HepG2 (cell line): ENCODE measurements around the gene TNPO3. TPM values are rescaled to one million over a fixed set of nuclear protein-coding genes. Genes with fewer than 3 reads are reported as not detected.
A peak's percentile ranks its signal among the peaks of the same experiment; 100 is the strongest.

Experiments used
- CBX2 ChIP-seq, 2 experiments: fragments of 200-600 bp in 1 of 2; sonication (generic); formaldehyde crosslinking in 1 of 2; IDR thresholded peaks; 2 replicates each; pipeline versions ENCODE4 v1.7.0 to v1.8.1; 2018 to 2022; ENCODE audit warnings: low read depth in 2 of 2, low read length in 1 of 2, mild to moderate bottlenecking in 1 of 2, missing genetic modification reagents in 1 of 2
- DDIT3 ChIP-seq: sonication (generic); formaldehyde crosslinking; IDR thresholded peaks from 2 replicates; pipeline ENCODE4 v1.4.0; 2020; ENCODE audit warnings: mild to moderate bottlenecking, missing genetic modification reagents
- ELF4 ChIP-seq: sonication (generic); formaldehyde crosslinking; IDR thresholded peaks from 2 replicates; pipeline ENCODE4 v1.5.0; 2020; ENCODE audit warnings: missing genetic modification reagents, mild to moderate bottlenecking, moderate library complexity, borderline replicate concordance
- ETV5 ChIP-seq: IDR thresholded peaks from 2 replicates; pipeline ENCODE4 v1.6.1; 2018; ENCODE audit warnings: missing biosample characterization, missing genetic modification reagents, inconsistent platforms, borderline replicate concordance
- MAF1 ChIP-seq: sonication (generic); formaldehyde crosslinking; IDR thresholded peaks from 2 replicates; pipeline ENCODE4 v1.5.0; 2020; ENCODE audit warnings: missing genetic modification reagents, borderline replicate concordance
- MATR3 ChIP-seq: sonication (generic); formaldehyde crosslinking; IDR thresholded peaks from 2 replicates; pipeline ENCODE4 v1.4.0; 2020; ENCODE audit warnings: missing genetic modification reagents
- MXD4 ChIP-seq: IDR thresholded peaks from 2 replicates; pipeline ENCODE4 v1.6.1; 2016; ENCODE audit warnings: mild to moderate bottlenecking, missing biosample characterization, missing genetic modification reagents
- NR2C2 ChIP-seq: sonication (generic); formaldehyde crosslinking; IDR thresholded peaks from 2 replicates; pipeline ENCODE4 v1.4.0; 2020; ENCODE audit warnings: missing genetic modification reagents, mild to moderate bottlenecking, moderate library complexity, borderline replicate concordance
- PPARG ChIP-seq: conservative IDR thresholded peaks from 2 replicates; pipeline ENCODE4 v1.6.1; 2016; ENCODE audit warnings: missing biosample characterization, missing genetic modification reagents
- SMAD9 ChIP-seq: sonication (generic); formaldehyde crosslinking; IDR thresholded peaks from 2 replicates; pipeline ENCODE4 v1.5.1; 2020; ENCODE audit warnings: mild to moderate bottlenecking, missing genetic modification reagents
- STAT5B ChIP-seq: sonication (generic); formaldehyde crosslinking; IDR thresholded peaks from 2 replicates; pipeline ENCODE4 v1.4.0; 2020; ENCODE audit warnings: missing genetic modification reagents
- TAF15 ChIP-seq: fragments of 200-400 bp; formaldehyde crosslinking; IDR thresholded peaks from one replicate; pipeline ENCODE4 v1.6.1; 2018; ENCODE audit warnings: mild to moderate bottlenecking, low read depth, low read length; ENCODE audit not compliant: poor library complexity, severe bottlenecking
- TCF7L2 ChIP-seq: IDR thresholded peaks from 2 replicates; pipeline ENCODE4 v1.6.1; 2011; ENCODE audit warnings: mild to moderate bottlenecking, low read depth, low read length, moderate library complexity
- TRIM24 ChIP-seq: sonication (generic); formaldehyde crosslinking; IDR thresholded peaks from 2 replicates; pipeline ENCODE4 v1.8.0; 2022; ENCODE audit warnings: mild to moderate bottlenecking, missing genetic modification reagents
- TSC22D2 ChIP-seq: sonication (generic); formaldehyde crosslinking; IDR thresholded peaks from 2 replicates; pipeline ENCODE4 v1.5.1; 2020; ENCODE audit warnings: missing genetic modification reagents, mild to moderate bottlenecking, borderline replicate concordance
- ZFP36L1 ChIP-seq: sonication (generic); formaldehyde crosslinking; IDR thresholded peaks from 2 replicates; pipeline ENCODE4 v1.8.0; 2022; ENCODE audit warnings: mild to moderate bottlenecking, missing genetic modification reagents, moderate library complexity
- ZKSCAN5 ChIP-seq: sonication (generic); formaldehyde crosslinking; IDR thresholded peaks from 2 replicates; pipeline ENCODE4 v1.5.1; 2020; ENCODE audit warnings: mild to moderate bottlenecking, missing genetic modification reagents
- ZNF264 ChIP-seq: sonication (generic); formaldehyde crosslinking; IDR thresholded peaks from 2 replicates; pipeline ENCODE4 v1.4.0; 2020; ENCODE audit warnings: missing genetic modification reagents
- ZNF530 ChIP-seq: sonication (generic); formaldehyde crosslinking; IDR thresholded peaks from 2 replicates; pipeline ENCODE4 v1.5.0; 2020; ENCODE audit warnings: low read depth, mild to moderate bottlenecking, missing genetic modification reagents
- ZNF614 ChIP-seq: IDR thresholded peaks from 2 replicates; pipeline ENCODE4 v1.6.1; 2018; ENCODE audit warnings: missing biosample characterization, missing genetic modification reagents, inconsistent platforms, borderline replicate concordance
- ZNF782 ChIP-seq: sonication (generic); formaldehyde crosslinking; IDR thresholded peaks from 2 replicates; pipeline ENCODE4 v1.4.0; 2020; ENCODE audit warnings: missing genetic modification reagents, mild to moderate bottlenecking, borderline replicate concordance
- polyA plus RNA-seq, 8 experiments: library from polyadenylated mRNA; depleted of rRNA in 3 of 8; stranded (reverse) in 7 of 8; unstranded in 1 of 8; fragments of >200 nt; fragmentation: Illumina TruSeq in 4 of 8; extraction: Trizol in 4 of 8; gene quantifications; 2 replicates each; pipeline versions ENCODE4 v1.2.1 to v1.2.3, GENCODE V29; 2011 to 2016; ENCODE audit warnings: low read depth in 4 of 8, missing spikeins in 1 of 8, mixed read lengths in 1 of 8; ENCODE audit not compliant: insufficient read depth in 1 of 8
- total RNA-seq, 5 experiments: library from RNA; depleted of rRNA; stranded (reverse); fragments of >200 nt; fragmentation: Illumina TruSeq; extraction: Trizol; gene quantifications; 2 replicates each; pipeline ENCODE4 v1.2.3, GENCODE V29; 2016; ENCODE audit warnings: low read depth in 1 of 5
- TF ChIP-seq, protein P1 (sequence below): sonication (generic); formaldehyde crosslinking; IDR thresholded peaks from 2 replicates; pipeline ENCODE4 v1.4.0; 2020; ENCODE audit warnings: mild to moderate bottlenecking, missing genetic modification reagents

TNPO3 gene
- total and polyA plus RNA-seq, 2 of the 13 experiments (the other 11 are each of a cell fraction or from before 2014, with no cell fraction given): 23.8 to 44.6 TPM

DNA sequence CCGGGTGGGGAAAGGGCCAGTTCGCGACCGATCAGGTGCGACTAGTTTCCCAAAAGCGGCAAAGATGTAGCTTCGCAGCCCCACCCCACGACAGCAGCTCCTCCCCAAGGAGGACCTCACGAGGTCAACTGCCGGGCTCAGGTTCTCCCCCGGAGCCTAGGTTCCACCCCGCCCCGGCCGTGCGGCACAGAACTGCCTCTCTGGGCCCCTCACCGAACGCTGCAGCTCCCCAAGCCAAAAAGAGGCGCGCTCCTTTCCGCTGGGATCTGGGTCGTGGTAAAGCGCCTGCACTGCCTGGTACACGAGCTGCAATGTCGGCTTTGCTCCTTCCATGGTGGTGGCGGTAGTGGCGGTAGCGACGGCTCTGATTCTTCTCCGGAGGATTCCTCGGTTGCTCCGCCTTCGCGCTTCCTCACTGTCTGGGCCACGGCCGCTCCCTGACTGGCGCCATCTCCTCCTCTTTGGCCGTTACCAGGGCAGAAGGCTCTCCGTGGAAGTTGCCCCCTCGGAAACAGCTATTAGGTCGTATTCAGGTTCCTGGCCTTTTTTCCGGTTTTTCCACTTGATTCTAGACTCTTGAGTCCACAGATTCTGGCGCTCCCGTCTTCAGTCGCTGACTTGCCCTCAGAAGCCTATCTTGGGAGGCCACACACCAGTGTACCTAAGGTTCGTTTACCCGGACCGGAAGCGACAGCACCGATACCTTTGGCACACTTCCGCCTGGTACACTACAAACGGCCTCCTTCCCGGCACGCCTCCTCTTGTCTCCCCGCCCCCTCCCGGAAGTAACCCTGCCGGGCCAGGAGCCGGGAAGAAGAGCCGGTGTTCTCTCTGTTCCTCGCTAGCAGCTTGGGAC is at the start of gene TNPO3 (continued):
- TF ChIP-seq, protein P1, sequence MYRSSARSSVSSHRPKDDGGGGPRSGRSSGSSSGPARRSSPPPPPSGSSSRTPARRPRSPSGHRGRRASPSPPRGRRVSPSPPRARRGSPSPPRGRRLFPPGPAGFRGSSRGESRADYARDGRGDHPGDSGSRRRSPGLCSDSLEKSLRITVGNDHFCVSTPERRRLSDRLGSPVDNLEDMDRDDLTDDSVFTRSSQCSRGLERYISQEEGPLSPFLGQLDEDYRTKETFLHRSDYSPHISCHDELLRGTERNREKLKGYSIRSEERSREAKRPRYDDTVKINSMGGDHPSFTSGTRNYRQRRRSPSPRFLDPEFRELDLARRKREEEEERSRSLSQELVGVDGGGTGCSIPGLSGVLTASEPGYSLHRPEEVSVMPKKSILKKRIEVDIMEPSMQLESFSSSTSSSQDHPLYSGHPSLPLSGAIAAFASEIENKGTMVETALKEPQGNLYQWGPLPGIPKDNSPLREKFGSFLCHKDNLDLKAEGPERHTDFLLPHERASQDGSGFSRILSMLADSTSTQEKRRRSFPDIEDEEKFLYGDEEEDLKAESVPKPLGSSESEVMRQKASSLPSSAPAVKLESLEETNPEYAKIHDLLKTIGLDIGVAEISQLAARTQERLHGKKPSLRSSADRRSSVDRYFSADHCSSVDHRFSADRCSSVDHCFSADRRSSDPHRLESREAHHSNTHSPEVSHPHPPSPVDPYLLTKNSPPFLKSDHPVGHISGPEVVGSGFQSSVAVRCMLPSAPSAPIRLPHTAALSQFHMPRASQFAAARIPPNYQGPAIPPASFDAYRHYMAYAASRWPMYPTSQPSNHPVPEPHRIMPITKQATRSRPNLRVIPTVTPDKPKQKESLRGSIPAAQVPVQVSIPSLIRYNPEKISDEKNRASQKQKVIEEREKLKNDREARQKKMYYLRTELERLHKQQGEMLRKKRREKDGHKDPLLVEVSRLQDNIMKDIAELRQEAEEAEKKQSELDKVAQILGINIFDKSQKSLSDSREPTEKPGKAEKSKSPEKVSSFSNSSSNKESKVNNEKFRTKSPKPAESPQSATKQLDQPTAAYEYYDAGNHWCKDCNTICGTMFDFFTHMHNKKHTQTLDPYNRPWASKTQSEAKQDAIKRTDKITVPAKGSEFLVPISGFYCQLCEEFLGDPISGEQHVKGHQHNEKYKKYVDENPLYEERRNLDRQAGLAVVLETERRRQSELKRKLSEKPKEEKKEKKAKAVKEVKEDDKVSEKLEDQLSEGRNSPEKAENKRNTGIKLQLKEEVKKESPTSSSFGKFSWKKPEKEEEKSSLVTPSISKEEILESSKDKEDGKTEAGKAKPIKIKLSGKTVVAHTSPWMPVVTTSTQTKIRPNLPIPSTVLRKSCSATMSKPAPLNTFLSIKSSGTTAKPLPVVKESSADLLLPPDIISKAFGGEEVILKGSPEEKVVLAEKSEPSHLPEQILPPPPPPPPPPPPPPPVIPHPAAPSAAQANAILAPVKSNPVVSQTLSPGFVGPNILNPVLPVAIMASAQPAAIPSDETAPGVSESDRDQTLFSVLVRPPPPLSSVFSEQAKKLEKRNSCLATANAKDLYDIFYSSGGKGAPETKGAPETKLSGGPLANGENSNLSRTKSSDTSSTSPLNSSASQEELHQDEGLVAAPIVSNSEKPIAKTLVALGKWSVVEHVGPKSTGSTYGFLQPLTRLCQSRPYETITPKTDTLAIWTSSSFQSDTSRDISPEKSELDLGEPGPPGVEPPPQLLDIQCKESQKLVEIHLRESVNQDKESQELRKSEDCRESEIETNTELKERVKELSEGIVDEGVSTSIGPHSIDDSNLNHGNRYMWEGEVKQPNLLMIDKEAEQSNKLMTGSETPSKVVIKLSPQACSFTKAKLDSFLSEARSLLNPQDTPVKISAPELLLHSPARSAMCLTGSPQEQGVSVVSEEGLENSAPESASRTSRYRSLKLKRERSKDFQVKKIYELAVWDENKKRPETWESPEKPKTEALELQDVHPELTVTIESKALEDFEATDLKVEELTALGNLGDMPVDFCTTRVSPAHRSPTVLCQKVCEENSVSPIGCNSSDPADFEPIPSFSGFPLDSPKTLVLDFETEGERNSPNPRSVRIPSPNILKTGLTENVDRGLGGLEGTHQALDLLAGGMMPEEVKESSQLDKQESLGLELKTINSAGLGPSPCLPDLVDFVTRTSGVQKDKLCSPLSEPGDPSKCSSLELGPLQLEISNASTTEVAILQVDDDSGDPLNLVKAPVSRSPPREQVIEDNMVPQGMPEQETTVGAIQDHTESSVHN: no peak; the same call in 1 of the 2 replicates
- no peak; the same call in 1 of the 2 replicates for TF ChIP-seq ZNF782 (CRISPR knock-in tag)
- no peak for TF ChIP-seq MATR3 (CRISPR knock-in tag)
- no peak for TF ChIP-seq ZKSCAN5 (CRISPR knock-in tag)
- TF ChIP-seq SMAD9 (CRISPR knock-in tag): no peak
- no peak for TF ChIP-seq MAF1
- no peak for TF ChIP-seq ZNF530 (CRISPR knock-in tag)
- TF ChIP-seq ELF4: peak; percentile 95
- TF ChIP-seq TAF15: no peak
- TF ChIP-seq ZNF614: peak; percentile 57; the same call in 1 of the 2 replicates
- TF ChIP-seq TCF7L2: no peak
- no peak for TF ChIP-seq CBX2 (IDR thresholded peaks at IDR 0.05; ENCODE audit: low read depth, low read length)
- no peak for TF ChIP-seq CBX2 (CRISPR knock-in tag; IDR thresholded peaks at IDR 0.05; ENCODE audit: low read depth)
- TF ChIP-seq NR2C2 (CRISPR knock-in tag): peak; percentile 92
- TF ChIP-seq TRIM24 (CRISPR knock-in tag): no peak
- TF ChIP-seq MXD4 (CRISPR knock-in tag): no peak
- no peak for TF ChIP-seq STAT5B
- TF ChIP-seq PPARG (CRISPR knock-in tag): peak; percentile 100
- TF ChIP-seq ETV5 (CRISPR knock-in tag): peak; percentile 97
- no peak; the same call in 1 of the 2 replicates for TF ChIP-seq TSC22D2
- no peak for TF ChIP-seq ZNF264 (CRISPR knock-in tag)
- TF ChIP-seq DDIT3 (CRISPR knock-in tag): no peak
- peak; percentile 41; the same call in 1 of the 2 replicates for TF ChIP-seq ZFP36L1 (CRISPR knock-in tag)
